Right forelimb (tissue), 1 donor: ENCODE measurements around the gene VTA1.
"Not testable (repeated sequence)": the region's sequence is repeated elsewhere in the genome, so short reads cannot be mapped to it uniquely, and the experiment has no call there.

Experiments
- DNase-seq: peaks from one replicate; pipeline ENCODE4 v3.0.0-alpha.2; 2018

The VTA1 gene

GRCh38 chr6:142146828-142147662, at the start of gene VTA1, which contains the start of gene NMBR:
Gene VTA1 (plus strand): TSS chr6:142147263. CDS start chr6:142147288, 25 bp downstream.
Gene NMBR (minus strand): TSS chr6:142147122. CDS start chr6:142088658, 58,464 bp downstream.
- peak; percentile 98 for DNase-seq

GRCh38 chr6:142104820-142105219, 42.2 kb upstream of the VTA1 start:
- not testable (repeated sequence) for DNase-seq

GRCh38 chr6:142110820-142111219, 36.2 kb upstream of the VTA1 start:
- DNase-seq: not testable (repeated sequence)

GRCh38 chr6:142112451-142113061, 34.5 kb upstream of the VTA1 start:
- DNase-seq: peak; percentile 75

GRCh38 chr6:142117366-142117765, 29.7 kb upstream of the VTA1 start:
- DNase-seq: no peak

GRCh38 chr6:142118328-142118727, 28.7 kb upstream of the VTA1 start:
- no peak for DNase-seq

GRCh38 chr6:142118925-142119324, 28.1 kb upstream of the VTA1 start:
- no peak for DNase-seq

- no peak for DNase-seq
Measured at GRCh38 chr6:142121342-142121741, 25.7 kb upstream of the VTA1 start.

GRCh38 chr6:142130814-142131213, 16.2 kb upstream of the VTA1 start:
- no peak for DNase-seq

GRCh38 chr6:142132625-142133024, 14.4 kb upstream of the VTA1 start, which contains the start of gene GJE1:
Gene GJE1 (plus strand): TSS chr6:142132925. CDS start chr6:142133159, 234 bp downstream.
- no peak for DNase-seq

GRCh38 chr6:142138876-142139275, 8.2 kb upstream of the VTA1 start:
- no peak for DNase-seq

- not testable (repeated sequence) for DNase-seq
Measured at GRCh38 chr6:142141531-142141930, 5.5 kb upstream of the VTA1 start.

GRCh38 chr6:142152746-142153145, 5.7 kb downstream of the VTA1 start:
- no peak for DNase-seq

GRCh38 chr6:142153196-142153595, 6.1 kb downstream of the VTA1 start:
- no peak for DNase-seq

GRCh38 chr6:142154336-142154735, 7.3 kb downstream of the VTA1 start:
- no peak for DNase-seq

- DNase-seq: no peak
Measured at GRCh38 chr6:142155091-142155490, 8.0 kb downstream of the VTA1 start.

- DNase-seq: no peak
Measured at GRCh38 chr6:142155895-142156757, 9.1 kb downstream of the VTA1 start.

- DNase-seq: not testable (repeated sequence)
Measured at GRCh38 chr6:142156758-142157068, 9.7 kb downstream of the VTA1 start.

- no peak for DNase-seq
Measured at GRCh38 chr6:142162780-142163179, 15.7 kb downstream of the VTA1 start.

GRCh38 chr6:142165227-142165626, 18.2 kb downstream of the VTA1 start:
- no peak for DNase-seq

- no peak for DNase-seq
Measured at GRCh38 chr6:142167071-142167470, 20.0 kb downstream of the VTA1 start.

- no peak for DNase-seq
Measured at GRCh38 chr6:142167486-142167885, 20.4 kb downstream of the VTA1 start.

GRCh38 chr6:142171351-142171750, 24.3 kb downstream of the VTA1 start:
- no peak for DNase-seq
